Heart right ventricle (tissue), 16 donors: ENCODE measurements around the gene TENM4. TPM values are rescaled to one million over a fixed set of nuclear protein-coding genes. Genes with fewer than 3 reads are reported as not detected.

Experiments used
- ATAC-seq, 8 donors: fragments of 200-7000 bp; cut with Tn5 transposase; one replicate each; pipeline ENCODE4 v1.9.1; 2020; ENCODE audit warnings: mild to moderate bottlenecking in 8 of 8, moderate library complexity in 8 of 8, moderate number of reproducible peaks in 1 of 8
- DNase-seq, 2 donors: peaks; one replicate each; pipeline ENCODE4 v3.0.0-alpha.2; 2020
- H3K27ac ChIP-seq, 10 donors: fragments of 200-600 bp; sonication (generic) in 2 of 10; one replicate each; pipeline versions ENCODE4 v1.5.0 to v1.8.0; 2020 to 2022; ENCODE audit warnings: mild to moderate bottlenecking in 3 of 10
- H3K27me3 ChIP-seq, 7 donors: fragments of 200-600 bp; one replicate each; pipeline ENCODE4 v1.8.0; 2021 to 2022; ENCODE audit warnings: mild to moderate bottlenecking in 2 of 7
- H3K36me3 ChIP-seq, 9 donors: fragments of 200-600 bp; sonication (generic) in 1 of 9; one replicate each; pipeline versions ENCODE4 v1.5.0 to v1.8.0; 2020 to 2022; ENCODE audit warnings: mild to moderate bottlenecking in 2 of 9
- H3K4me1 ChIP-seq, 9 donors: fragments of 200-600 bp; sonication (generic) in 1 of 9; one replicate each; pipeline versions ENCODE4 v1.5.0 to v1.8.0; 2020 to 2022; ENCODE audit warnings: mild to moderate bottlenecking in 4 of 9
- H3K4me3 ChIP-seq, 10 donors: fragments of 200-600 bp; sonication (generic) in 2 of 10; one replicate each; pipeline versions ENCODE4 v1.5.0 to v1.8.0; 2020 to 2022; ENCODE audit warnings: mild to moderate bottlenecking in 7 of 10, moderate library complexity in 2 of 10
- H3K9me3 ChIP-seq, 11 donors: fragments of 200-600 bp in 10 of 11; sonication (generic) in 2 of 11; one replicate each; pipeline versions ENCODE4 v1.5.0 to v1.8.0; 2013 to 2022; ENCODE audit warnings: mild to moderate bottlenecking in 2 of 11, control low read depth in 1 of 11, moderate library complexity in 1 of 11
- CTCF ChIP-seq, 9 donors: fragments of 200-600 bp; sonication (generic) in 2 of 9; IDR thresholded peaks; one replicate each; pipeline versions ENCODE4 v1.5.0 to v1.8.0; 2021 to 2022; ENCODE audit warnings: antibody characterized with exemption in 9 of 9, mild to moderate bottlenecking in 5 of 9, moderate library complexity in 1 of 9
- WGBS, 2 donors: extraction: QIAGEN DNeasy Blood & Tissue Kit; methylation state at CpG; one replicate each; pipeline ENCODE4 v1.1.7; 2013; ENCODE audit warnings: inconsistent platforms in 1 of 2; 5-methylcytosine and 5-hydroxymethylcytosine counted together
- intact Hi-C, 10 donors: fragments of 100-400 bp; cut with DNase I; formaldehyde crosslinking; loops; one replicate each; pipeline versions ENCODE4 v1.11.1 to v1.14.2; 2022
- polyA plus RNA-seq, 2 donors: library from polyadenylated mRNA; stranded (reverse); fragments of 200-250 nt; gene quantifications; one replicate each; pipeline ENCODE4 v1.2.3, GENCODE V29; 2013
- total RNA-seq, 10 donors: library from RNA; stranded (reverse); fragmentation: NEBNext Ultra II Directional in 3 of 10; extraction: Animal tissue kit (Norgen Biotek cat#: 25700) in 3 of 10; gene quantifications; one replicate each; pipeline versions ENCODE4 v1.2.1 to v1.2.4, GENCODE V29; 2021 to 2023
- donor health status: Arrhythmogenic right ventricular cardiomyopathy.
- donor health status: ischemic (EF 13 %, LVEDD 7.1; RV severe dilation, severe dysfunction).
- donor health status: healthy with polysubstance abuse.
- donor health status: DM: no; HTN: yes; CAD: no.
- donor health status: DM: no; HTN: no; CAD: no.
- donor health status: ischemic (EF 25% LVEDD 6.9; RV normal size, moderate dysfunction).
- donor health status: ischemic (EF 25% LVEDD 5.7; RV mildly dilated, moderate dysfunction).
- donor health status: healthy.
- donor health status: DM: yes; HTN: yes; CAD: no.
- donor health status: Ischemic cardiomyopathy.
- donor health status: ischemic (EF 35%, LVEDD 5.7; RV mildly dilated, moderate dysfunction).
- donor health status: nonischemic (EF 11% LVEDD 7.7; RV severe dilation, severe dysfunction).
- donor health status: DM: yes; HTN: yes; CAD: no.
- donor health status: PGD.
- donor health status: ischemic (EF 29% LVEDD 5.4; RV normal size, mild dysfunction).
- donor health status: nonischemic (EF 23%, LVEDD 6.1; RV moderate dilation, normal function).

Gene TENM4
- total and polyA plus RNA-seq, 12 donors = 0.10 to 3.6 (median 0.91) TPM

- DNase-seq (no peak), ATAC-seq (no peak)
- Histone ChIP-seq H3K27me3 (peaks cover 0 to 7% (median 0%) of the 10 kb centered on the region in 7 donors), H3K4me3 (no peak overlapping the region), H3K9me3 (no peaks in the 10 kb centered on the region), H3K36me3 (no peaks in the 10 kb centered on the region), H3K27ac (no peak overlapping the region), H3K4me1 (peaks cover 0 to 26% (median 14%) of the 10 kb centered on the region in 9 donors)
- WGBS, 2 donors = 74 to 87% methylated on average over 7 of the region's 7 CpGs
- intact Hi-C loops = loop anchor here in 2 of 10 donors (10.0 kb wide), 2 partner anchors 157 to 297 kb away; no protein-coding TSS in a partner anchor
- no peak for TF ChIP-seq CTCF (IDR thresholded peaks at IDR 0.05)
These were observed 488.7 kb downstream of the TENM4 start for GRCh38 chr11:78952175-78952574.

DNA sequence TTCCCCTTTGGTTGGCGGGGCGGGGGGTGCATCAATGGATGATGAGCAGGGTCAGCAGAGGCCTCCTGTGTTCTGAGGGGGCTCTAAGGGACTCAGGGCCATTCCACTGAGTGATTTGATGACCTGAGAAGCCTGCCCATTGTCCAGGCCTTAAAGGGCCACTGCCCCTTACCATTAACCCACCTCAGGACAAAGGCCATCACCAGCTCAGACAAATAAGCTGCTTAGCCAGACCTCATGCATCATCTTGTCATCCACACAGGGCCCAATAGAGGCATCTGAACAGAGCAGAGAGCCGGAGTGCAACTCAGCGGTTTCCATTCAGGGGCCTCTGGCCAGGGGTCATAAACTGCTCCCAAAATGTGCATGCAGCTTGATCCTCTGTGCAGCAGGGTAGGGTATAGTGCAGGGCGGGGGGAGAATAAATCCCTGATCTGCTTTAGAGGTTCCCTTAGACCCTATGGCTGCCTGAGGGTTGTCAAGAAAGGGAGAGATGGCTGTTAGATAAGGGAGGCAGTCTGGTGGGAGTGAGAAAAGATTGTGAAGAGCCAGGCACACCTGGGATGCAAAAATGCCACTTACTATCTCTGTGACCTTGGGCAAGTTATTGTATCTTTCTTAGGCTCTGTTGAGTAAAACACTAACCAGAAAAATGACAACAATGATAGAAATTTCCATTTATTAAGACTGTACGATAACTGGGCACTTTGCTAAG, 490.7 kb downstream of the TENM4 start:
- Histone ChIP-seq H3K9me3 (peaks cover 0 to 6% (median 0%) of the 10 kb centered on the region in 11 donors), H3K36me3 (no peaks in the 10 kb centered on the region), H3K27me3 (peaks cover 0 to 9% (median 0%) of the 10 kb centered on the region in 7 donors), H3K27ac (no peak overlapping the region), H3K4me3 (no peak overlapping the region), H3K4me1 (peaks cover 0 to 26% (median 14%) of the 10 kb centered on the region in 9 donors)
- DNase-seq (no peak), ATAC-seq (no peak)
- intact Hi-C loops = loop anchor here in 2 of 10 donors (10.0 kb wide), 2 partner anchors 155 to 295 kb away; no protein-coding TSS in a partner anchor
- no peak for TF ChIP-seq CTCF (IDR thresholded peaks at IDR 0.05)
- WGBS, 2 donors = 95 to 97% methylated on average over 6 of the region's 6 CpGs

DNA sequence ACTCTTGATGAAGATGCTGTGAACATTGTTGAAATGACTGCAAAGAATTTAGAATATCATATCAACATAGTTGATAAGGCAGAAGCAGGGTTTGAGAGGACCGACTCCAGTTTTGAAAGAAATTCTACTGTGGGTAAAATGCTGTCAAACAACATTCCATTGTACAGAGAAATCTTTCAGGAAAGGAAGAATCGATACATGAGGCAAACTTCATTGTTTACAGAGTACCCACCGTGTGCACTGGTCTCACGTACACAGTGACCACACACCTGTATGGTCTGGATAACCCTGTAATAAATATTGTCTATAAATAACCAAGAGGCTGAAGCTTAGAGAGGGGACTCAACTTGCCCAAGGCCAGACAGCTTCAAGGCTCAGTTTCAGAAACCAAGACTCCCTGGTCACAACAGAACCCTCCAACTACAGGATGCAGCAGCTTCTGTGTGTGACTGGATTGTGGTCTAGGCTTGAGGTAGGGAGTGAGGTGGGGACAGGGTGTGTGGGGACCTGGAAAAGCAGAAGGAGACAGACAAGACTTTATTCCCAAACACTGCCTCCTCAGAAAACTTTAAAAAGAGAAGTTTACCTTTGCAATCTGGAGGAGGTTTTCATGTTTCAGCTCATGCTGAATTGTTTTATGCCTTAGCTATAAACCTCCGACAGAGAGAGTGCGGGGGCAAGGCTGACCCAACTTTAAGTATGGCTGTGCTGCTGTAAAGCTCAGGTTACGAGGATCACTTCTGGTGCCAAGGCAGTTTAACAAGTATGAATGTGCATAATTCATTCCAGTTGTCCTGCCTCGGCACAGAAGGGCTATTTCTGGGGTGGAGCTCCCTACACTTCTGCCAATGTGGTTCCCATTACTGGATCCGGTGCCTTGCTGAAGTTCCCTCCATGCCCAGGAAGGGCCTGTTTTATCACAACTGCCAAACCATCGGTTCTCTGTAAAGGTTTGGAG, 493.6 kb downstream of the TENM4 start:
- no peak for TF ChIP-seq CTCF (IDR thresholded peaks at IDR 0.05)
- intact Hi-C loops = no loop called here
- DNase-seq (no peak), ATAC-seq (no peak)
- H3K9me3 ChIP-seq = peaks cover 0 to 6% (median 0%) of the 10 kb centered on the region in 11 donors
- no peaks in the 10 kb centered on the region for H3K36me3 ChIP-seq
- peaks cover 0 to 16% (median 0%) of the 10 kb centered on the region in 7 donors for H3K27me3 ChIP-seq
- WGBS, 2 donors = 79 to 82% methylated on average over 10 of the region's 10 CpGs
- H3K4me3 ChIP-seq = no peak overlapping the region
- H3K27ac ChIP-seq = no peak overlapping the region
- peaks cover 0 to 3% (median 0%) of the 10 kb centered on the region in 9 donors for H3K4me1 ChIP-seq

DNA sequence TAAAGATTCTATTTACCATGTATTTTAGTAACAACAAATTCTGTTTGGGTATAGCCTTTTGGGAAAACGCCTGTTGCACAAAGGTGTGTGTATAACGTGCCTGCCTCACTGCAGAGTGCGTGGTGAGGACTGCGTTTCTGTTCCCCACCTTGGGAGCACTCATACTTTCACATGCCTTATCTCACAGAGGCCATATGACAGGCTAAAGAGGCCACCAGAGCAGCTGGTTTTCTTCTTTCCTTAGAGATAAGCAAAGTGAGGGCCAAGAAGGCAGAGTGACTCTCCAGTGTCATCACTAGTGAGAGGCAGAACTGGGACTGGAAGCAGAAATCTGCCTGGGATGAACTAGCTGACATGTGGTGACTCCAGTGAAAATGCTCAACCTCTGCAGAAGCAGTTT, 497.0 kb downstream of the TENM4 start:
- no peak for DNase-seq
- no peak for ATAC-seq
- Histone ChIP-seq H3K36me3 (no peaks in the 10 kb centered on the region), H3K27me3 (peaks cover 0 to 16% (median 0%) of the 10 kb centered on the region in 7 donors), H3K4me1 (peaks cover 0 to 3% (median 0%) of the 10 kb centered on the region in 9 donors), H3K9me3 (peaks cover 0 to 6% (median 0%) of the 10 kb centered on the region in 11 donors), H3K4me3 (no peak overlapping the region), H3K27ac (no peak overlapping the region)
- 48 to 57% methylated on average over 4 of the region's 4 CpGs for WGBS, 2 donors
- TF ChIP-seq CTCF (IDR thresholded peaks at IDR 0.05) = no peak
- intact Hi-C loops = no loop called here
